ENCODE results near the gene MTMR11.
A peak's percentile ranks its signal among the peaks of the same experiment; 100 is the strongest.

Gene MTMR11

DNA sequence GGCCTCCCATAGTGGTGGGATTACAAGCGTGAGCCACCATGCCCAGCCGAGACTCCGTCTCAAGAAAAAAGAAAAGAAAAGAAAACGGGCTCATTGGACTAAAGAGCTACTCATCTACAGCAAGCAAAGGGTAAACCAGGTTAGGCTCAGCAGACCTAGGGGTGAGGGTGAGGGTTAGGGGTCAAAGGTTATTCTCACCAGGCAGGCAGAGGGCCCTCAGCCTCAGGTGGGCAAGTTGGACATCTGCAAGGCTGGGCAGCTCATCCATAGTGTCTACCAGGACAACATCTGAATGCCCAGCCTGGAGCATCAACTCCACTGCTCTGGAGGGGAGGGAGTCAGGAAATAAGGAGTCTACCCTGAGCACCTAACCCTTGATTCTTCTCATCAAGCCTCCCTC is 3.5 kb downstream of the MTMR11 start:
- DNase-seq = no peak

DNA sequence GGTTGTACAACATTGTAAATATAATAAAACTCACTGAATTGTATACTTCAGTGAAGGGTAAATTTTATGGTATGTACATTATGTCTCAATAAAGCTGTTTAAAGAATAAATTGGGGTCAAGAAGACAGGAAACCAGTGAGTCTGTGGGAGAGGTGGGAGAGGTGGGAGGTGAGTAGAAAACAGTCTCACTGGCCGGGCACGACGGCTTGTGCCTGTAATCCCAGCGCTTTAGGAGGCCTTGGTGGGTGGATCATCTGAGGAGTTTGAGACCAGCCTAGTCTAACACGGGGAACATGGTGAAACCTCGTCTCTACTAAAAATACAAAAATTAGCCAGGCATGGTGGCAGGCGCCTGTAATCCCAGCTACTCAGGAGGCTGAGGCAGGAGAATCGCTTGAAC is 4.2 kb downstream of the MTMR11 start:
- no peak for DNase-seq

DNA sequence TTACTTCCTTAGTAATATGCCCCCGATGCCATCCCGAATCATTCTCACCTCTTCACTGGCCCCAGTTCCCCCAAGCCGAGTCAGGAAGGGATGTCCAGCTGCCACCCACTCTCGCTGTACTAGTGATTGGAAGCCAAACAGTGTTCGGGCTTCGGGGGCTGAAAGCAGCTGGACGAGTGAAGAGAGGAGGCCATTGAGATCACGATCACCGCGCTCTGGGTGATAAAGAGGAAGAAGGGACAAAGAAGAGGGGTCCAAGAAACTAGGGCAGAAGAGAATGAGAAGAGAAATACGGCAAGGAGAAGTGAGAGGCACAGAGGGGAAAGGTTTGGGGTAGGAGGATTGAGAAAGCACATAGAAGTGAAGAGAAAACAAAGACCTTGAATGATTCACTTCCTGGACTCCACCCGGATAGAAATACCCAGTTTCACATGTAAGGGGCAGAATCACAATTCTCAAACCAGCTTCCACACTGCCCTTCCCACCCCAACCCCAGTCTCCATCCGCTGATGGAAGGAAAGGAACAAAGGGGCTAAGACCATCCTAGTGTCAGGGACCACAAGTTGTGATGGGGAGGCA is 5.4 kb downstream of the MTMR11 start:
- no peak for DNase-seq

DNA sequence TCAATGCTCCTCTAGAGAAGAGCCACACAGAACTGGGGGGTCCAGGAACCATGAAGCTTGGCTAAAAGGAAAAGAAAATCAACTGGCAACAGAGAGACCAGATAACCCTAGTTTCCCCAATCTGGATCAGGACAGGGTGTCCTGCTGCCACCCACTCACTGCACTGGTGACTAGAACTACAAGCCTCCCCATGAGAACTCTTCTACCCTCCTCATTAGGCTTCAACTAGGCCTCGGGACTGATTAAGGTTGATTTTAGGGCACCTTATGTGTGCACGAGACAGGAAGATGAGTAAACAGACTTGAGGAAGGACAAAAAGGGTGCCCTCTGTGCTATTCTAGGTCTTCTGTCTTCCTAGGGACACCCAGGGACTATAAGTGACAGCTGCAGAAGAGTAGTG is 6.8 kb downstream of the MTMR11 start:
- DNase-seq = no peak

DNA sequence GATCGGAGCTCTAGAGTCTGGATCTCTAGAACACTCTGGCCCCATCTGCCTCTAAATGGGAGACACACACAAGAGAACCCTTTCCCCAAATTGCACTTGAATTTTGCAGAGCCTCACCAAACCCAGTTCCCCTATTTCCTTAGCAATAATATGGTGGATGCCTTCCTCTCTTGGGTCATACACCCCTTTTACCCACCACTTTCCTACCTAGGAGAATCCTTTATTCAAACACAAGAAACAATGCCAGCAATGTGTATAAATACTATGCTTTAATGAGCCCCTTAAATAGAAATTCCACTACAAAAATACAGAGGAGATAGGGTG is 8.3 kb downstream of the MTMR11 start:
- DNase-seq = no peak

DNA sequence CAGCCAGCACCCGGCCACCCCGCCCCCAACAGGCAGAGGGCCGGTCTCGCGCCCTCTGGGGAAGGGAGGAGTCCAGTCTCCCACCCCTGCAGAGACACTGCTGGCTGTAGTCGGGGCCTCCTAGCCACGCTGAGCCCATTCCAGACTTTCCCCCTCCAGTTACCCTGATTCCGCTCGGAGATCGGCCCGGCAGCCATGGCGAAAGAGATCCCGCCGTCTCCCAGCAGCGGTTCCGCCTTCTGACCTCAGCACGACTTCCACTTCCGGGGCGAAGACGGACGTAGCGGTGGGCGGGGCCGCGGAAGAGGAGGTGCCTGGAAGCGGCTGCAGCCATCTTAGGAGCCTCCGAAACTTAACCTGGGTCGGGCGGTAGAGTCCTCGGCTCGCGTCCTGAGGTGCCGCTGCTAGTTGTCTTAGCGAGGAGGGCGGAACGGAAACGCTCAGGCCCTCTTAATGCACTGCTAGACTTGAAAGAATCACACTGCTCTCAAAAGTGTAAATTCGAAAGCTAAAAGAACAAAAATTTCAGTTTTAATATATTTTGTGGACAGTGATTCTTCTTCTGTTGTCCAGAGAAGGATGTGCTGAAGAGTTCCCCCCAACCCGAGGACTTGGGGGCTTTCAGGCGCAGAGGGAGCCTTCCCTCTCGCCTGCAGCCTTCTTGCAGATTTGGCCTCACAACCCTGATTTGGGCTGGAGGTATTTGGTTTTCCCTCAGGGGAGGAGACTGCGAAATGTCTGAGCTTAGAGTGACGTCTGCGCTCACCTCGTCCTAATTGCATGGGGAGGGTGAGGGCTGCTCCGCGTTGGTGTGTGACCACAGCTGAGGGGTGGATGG is 8.9 kb downstream of the MTMR11 start, which contains the start of gene SF3B4:
TSS of gene SF3B4 (minus strand) at position 241 of the 838 bp plus-strand sequence. CDS start at position 197, 44 bp downstream.
- DNase-seq = peak; percentile 97 to 99

DNA sequence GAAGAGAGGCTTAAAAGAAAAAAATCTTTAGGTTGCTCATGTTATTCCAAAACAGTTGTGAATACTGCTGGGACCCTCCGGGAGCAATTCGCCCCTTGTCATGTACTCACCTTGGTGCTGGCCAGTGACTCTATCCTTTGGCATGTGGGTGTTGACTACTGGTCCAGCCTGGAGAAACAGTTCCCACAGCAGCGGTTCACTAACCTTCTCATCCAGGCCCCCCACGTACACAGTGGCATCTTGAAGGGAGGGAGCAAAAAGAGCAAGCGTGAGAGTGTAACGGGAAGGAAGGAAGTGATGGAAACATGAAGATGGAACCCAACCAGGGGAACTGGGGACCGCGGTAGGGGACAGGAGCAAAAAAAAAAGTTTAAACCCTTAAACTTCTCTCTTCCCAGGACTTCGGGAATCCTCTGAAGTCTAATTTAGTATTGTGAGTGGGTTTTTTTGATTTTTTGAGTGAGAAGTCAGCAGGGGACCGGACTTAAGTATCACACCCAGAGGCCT is 9.6 kb downstream of the MTMR11 start:
- DNase-seq = no peak

DNA sequence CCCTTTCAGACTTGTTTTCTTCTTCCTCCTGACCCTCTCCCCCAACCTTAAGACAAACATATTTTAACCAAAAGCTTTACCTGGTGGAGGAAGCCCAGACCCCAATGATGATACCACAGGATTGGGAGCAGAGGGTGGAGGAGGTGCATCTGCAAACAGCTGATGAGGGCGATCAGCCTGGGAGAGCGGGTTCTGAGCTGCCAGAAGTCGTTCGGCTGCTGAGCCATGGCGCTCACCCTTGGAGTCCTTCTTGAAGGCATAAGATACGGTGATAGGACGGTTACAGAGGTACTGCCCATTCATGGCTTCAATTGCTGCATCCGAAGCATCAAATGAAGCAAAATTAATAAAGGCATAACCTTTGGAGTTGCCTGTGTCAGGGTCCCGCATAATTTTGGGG is 10.4 kb downstream of the MTMR11 start:
- no peak for DNase-seq

DNA sequence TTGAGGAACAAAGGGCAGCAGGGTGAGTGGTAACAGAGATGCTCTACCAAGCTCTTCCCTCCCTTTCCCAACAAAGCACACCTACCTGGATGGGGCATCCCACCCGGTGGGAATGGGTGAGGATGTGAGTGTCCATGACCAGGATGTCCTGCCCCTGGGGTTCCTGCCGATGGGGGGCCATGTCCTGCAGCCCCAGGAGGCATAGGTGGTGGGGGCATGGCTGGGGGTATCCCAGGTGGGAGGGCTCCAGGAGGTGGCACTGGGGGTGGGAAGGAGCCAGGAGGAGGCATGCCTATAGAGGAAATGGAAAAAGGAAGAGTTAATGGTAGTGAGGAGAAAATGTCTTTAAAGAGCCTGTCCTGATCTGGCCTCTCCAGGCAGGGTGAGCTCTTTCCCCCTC is 10.9 kb downstream of the MTMR11 start:
- DNase-seq = no peak

DNA sequence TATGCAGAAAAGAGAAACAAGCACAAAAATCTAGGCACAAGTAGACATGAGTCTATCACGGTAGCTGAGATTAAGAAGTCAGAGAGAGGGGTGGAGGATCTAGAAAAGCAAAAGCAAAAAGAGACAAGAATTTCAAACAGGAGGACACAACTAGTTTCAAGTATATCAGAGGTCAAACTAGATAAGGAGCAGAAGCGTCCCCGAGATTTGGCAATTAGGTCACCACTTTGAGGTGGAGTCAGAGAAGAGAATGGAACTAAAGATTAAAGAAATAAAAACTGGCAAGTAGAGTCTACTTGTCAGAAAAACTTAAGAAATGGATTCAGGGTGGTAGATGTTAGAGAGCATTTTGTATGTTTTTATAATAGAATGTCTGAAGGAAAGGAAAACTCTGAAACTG is 11.3 kb downstream of the MTMR11 start:
- no peak for DNase-seq

DNA sequence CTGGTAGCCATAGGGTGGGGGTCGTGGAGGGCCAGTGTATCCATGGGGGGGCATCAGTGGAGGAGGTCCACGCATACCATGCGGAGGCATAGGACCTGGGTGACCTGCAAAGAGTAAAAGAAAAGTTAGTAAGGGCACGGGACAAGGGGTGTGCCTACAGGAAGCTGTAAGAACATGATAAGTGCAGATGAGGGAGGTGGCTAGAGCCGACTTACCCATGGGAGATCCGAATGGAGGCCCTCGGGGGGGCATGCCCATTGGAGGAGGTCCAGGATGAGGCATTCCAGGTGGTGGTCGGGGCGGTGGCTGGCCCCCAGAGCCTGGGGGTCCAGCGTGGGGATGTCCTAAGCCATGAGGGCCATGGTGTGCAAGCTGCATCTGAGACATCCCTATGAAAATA is 13.1 kb downstream of the MTMR11 start:
- DNase-seq = no peak

DNA sequence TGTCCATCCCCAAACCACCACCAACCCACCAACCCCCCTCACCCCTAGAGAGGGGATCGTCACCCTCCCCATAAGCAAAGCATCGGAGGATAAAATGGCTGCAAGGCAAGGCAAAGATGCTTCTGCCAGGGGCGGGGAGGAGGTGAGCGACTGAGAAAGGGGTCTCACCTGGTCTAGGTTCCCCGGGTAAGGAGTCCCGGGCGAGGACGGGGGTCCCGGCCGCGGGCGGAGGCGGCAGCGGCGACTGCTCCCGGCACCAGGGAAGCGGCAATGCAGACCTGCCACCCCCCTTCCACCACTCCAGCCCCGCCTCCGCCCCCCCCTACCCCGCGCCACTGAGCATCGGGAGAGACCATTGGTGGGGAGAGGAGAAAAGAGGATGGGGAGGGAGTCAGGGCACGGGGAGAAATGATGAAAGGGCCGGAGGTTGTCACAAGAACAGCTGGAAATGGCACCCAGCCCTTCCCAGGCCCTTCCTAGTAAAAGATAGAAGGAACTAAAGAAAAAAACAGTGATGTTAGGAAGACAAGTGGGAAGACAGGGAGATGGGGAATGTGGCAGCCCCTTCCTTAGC is 19.0 kb downstream of the MTMR11 start, which contains the start of gene SV2A:
TSS of gene SV2A (minus strand) at position 274 of the 574 bp plus-strand sequence. CDS start 4,004 bp downstream, outside the sequence.
- peak; percentile 88 to 90 for DNase-seq

DNA sequence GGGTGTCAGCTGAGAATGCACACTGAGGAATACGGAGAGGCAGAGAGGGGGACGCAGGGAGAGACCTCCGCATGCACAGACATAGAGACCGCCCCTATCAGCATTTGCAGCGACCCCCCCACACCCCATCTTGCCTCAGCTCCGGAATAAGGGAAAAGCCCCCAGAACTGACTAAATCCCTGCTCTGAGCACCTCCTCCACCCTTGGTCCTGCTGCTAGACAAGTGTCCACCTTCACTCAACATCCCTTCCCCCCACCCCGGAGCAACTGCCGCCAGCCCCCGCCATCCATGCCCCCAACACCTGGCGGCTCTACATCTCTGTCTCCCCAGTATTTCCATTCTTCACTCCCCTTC is 19.8 kb downstream of the MTMR11 start:
- DNase-seq = no peak

DNA sequence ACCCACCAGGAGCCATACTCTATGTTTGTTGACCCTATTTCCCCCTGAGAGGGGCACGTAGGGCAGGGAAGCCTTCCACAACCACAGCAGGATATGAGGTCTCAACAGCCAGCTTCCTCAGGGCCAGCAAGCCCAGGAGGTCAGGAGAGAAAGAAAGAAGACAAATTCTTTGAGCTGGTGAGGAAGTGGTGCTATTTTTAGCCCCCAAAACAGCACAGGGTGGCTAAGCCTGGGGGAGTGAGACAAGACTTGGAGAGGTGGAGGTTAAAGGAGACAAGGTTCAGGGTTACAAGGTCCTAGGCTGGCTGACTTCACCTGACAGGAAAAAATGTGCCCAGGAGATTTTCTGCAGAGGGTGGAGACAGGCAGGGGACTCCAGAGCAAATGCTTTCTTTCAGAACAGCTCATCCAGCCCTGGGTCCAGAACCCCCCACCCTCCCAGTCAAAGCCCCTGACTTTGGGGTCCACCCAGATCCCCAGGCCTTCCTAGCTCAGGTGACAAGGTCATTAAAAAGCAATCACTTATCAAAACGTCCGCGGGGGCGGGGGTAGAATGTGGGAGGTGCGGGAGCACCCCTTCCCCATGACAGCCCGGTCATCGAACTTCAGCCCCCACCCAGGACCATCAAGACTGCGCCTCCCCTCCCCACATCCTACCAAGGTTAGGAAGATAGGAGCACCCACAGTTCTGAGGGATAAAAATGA is 20.3 kb downstream of the MTMR11 start:
- DNase-seq = no peak

DNA sequence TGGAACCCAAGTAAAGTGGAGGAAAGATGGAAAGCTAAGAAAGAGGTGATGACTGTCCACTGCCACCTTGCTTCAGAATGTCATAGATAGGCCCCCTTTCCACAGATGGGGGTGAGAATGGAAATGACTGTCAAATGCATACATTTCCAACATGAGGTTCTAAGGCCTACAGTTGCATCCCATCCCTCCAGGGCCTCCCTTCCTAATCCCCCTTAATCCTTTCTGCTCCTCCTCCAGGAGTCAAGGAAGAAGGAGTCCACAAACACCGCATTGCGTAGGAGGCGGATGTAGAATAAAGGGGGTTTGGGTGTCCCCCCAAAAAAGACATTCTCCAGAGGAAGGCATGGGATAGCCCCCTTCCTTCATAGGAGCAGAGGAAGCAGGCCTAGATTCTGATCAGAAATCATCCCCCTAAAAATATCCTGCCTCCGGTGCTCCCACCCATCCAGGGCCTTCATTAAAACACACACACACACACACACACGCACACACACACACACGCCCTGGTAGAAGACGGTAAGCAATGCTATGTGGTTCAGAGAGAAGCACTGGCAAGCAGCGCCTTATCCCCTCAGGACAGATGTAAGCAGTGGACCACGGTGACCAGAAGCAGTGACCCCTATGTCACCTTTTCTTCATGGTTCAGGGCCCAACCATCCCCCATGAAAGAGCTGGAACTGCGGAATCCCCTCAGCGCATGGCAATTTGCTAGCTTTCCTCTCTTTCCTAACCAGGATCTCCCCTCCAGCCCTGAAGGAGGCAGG is 21.1 kb downstream of the MTMR11 start:
- no peak for DNase-seq

DNA sequence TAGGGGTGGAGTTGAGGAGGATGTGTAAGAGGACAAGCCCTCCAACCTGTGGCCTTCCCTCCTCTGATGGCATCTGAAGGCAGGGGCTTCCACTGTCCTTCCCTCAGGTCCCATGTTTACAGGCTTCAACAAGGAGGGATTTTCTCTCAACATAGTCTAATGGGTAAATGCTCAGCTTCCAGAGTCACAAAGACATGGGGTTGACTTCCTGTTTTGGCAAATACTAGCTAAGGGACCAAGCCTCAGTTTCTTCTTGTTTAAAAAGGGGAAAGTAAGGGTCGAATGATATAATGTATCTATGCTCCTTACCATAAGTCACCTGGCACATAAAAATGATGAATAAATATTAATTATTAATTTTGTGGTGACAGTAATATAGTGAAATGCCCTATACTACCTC is 22.1 kb downstream of the MTMR11 start:
- no peak for DNase-seq

DNA sequence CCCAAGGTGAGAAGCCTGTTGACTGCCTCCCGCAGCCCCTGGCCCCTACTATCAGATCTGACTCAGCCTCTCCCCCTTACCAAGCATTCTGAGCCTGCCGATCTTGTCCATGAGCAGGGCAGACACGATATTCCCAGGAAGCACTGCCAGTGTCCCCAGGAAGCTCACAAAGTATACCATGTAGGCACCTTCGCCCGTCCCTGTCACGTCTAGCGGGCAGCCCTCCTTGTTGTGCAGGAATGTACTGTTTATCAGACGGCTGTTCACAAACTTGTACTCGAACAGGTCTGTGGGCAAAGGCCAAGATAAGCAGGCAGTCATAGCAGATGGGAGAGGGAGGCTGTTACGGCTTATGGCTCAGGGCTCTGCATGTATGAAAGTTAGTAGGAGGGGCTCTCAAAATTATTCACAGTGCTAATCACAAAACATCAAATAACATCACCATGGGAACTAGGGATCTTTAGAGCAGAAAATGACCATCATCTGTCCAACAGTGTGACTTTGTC is 30.1 kb downstream of the MTMR11 start:
- DNase-seq = no peak

DNA sequence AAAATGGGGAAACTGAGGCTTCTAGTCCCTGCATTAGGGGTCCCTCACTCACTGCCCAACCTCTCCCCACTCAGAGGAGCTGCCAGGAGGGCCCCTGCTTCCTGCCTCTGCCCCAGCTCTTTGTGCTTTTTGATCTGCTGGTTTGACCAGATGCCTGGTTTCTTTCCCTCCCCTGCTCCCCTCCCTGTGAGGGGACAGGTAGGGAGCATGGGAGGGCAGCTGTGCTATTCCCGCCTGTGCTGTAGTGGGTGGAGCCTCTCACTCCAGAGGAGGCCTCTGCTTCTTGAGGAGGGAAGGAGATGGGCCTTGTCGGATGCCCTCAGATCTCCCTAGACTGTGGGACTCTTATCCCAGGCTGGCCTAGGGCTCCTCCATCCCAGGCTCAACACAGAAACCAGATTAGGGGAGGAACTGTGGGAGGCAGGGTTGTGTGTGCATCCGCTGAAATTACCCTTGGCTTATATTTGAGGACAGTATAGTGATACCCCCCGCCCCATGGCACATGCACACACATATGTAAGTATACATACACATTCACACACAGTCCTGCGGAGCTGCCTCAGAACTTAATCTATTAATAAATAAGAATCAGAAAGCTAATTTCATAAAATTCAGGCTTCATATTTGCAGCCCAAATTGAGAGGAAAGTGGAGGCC is 32.7 kb downstream of the MTMR11 start:
- no peak for DNase-seq

DNA sequence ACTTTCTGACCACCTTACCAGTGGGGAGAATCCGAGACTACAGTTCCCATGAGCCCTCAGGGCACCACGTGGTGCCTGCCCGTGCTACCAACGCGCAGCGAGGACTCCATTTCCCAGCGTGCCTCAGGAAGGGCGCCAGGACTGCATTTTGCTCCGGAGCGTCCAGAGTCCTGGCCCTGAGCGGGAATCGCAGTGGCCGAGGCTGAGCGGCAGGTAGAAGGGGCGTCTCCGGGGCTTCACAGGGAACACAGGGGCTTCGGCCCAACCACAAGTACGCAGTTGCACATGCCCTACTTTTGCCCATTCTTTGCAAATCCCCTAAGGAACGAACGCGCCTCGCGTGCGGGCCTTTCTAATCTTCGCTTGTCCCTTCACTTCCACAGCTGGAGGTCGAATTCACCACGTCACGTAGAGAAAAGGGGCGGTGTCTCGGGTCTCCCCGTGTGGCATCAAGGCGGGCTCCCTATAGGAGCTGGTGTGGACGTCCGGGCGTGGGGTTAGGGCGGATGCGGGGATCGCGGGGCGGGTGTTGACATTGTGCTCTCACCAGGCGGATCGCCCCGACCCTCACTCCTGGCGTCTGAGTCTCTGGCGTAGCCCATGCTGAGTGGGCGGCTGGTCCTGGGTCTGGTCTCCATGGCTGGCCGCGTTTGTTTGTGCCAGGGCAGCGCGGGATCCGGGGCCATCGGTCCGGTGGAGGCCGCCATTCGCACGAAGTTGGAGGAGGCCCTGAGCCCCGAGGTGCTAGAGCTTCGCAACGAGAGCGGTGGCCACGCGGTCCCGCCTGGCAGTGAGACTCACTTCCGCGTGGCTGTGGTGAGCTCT is 37.0 kb downstream of the MTMR11 start, which contains the start of gene BOLA1:
TSS of gene BOLA1 (plus strand) at position 109 of the 825 bp plus-strand sequence. CDS start at position 601, 492 bp downstream.
- peak; percentile 99 to 100 for DNase-seq

DNA sequence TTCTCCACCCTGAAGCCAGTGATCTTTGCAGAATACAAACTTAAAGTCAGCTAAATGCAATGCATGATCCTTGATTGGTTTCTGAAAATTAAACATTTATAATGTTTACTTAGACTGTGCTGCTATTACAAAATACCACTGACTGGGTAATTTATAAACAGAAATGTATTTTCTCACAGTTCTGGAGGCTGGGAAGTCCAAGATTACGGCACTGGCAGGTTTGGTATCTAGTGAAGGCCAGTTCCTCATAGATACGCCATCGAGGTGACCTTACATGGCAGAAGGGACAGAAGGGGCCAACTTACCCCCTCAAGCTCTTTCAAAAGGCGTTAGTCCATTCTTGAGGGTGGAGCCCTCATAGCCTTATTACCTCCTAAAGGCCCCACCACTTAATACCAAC is 40.1 kb downstream of the MTMR11 start:
- DNase-seq = no peak

DNA sequence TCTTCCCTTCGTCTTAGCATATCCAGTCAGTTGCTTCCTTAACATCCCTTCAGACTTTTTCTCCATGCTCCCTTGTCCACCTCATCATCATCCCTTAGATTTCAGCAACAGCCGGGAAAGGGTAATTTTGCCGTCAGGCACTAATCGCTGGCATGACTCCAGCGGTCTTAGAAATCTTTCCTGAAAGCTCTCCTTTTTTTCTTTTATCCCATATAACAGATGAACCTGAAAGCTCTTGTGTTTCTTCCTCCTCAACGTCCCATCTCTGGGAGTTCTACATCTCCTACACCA is 47.7 kb downstream of the MTMR11 start:
- DNase-seq = no peak

All from SHP77 (cell line).